Activated CD4-positive, CD25-positive, alpha-beta regulatory T cell treated with anti-CD3 and anti-CD28 coated beads, Interleukin-2, amount 50 U/mL, for 72 hours (primary cell): ENCODE results near the gene NRROS.

Experiments used
- DNase-seq: peaks from one replicate; pipeline ENCODE4 v3.0.0; 2021

NRROS gene

DNA sequence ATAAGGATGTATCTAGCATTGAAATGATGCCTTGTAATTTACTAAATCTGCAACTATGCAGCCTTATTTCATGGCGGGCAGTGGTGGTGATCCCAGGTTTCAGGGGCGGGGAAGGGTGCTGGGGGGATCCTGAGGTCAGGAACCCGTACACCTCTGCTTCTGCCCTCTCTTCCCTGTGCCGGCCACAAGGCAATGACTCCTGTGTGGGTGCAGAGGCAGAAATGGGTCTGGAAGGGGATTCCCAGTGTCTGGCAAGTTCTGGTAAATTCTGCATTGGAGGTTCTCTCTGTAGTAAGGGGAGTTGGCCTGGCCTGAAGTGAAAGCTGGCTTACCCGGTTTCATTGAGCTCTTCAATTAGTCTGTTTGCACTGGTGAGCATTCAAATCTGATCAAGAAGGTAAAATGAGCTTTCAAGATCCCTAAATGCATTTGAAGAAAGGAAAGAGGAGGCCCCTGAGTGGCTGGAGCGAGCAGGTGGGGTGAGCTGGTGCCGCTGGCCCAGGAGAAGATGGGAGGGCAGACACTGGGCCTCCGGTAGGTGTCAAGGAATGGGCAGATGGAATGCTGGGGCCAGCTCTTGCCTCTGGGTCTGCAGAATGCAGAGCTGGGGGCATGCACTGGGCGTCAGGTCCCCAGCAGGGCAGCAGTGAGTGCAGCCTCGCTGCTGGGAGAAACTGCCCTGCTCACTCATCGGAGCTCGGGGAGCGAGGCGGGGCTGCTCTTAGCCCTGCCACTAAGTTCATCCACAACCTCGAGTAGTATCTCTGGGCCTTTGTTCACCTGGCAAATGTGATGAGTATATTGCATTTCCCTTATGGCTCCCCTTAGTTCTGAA is 13.7 kb downstream of the NRROS start:
- no peak for DNase-seq

DNA sequence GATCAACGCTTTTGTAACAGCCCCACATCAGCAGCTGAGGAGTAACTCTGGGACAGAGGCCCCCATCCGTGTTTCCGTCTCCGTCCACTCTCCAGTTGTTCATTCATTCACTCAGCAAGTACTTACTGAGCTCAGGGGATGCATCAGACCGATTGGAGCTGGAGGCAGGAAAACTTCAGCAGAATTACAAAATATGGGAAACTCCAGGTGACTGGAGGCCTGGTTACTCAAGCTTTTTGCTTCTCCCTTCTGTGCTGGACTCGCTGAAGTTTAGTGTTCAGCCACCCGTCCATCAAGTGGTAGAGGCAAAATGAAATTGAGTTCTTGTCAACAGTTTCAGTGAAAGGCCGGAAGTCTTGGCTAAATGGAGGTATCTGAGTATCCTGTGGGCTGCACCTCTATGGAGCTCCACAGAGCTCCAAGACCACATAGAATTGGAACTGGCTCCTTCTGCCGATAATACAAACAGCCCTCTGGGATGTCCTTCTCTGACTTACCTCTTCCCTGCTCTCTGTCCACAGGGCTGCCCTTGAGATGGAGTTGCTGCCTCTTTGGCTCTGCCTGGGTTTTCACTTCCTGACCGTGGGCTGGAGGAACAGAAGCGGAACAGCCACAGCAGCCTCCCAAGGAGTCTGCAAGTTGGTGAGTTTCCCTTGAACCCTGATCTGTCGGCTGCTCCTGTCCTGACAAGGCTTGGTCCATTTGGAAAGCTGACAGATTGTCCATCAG is 14.7 kb downstream of the NRROS start:
- DNase-seq = no peak

DNA sequence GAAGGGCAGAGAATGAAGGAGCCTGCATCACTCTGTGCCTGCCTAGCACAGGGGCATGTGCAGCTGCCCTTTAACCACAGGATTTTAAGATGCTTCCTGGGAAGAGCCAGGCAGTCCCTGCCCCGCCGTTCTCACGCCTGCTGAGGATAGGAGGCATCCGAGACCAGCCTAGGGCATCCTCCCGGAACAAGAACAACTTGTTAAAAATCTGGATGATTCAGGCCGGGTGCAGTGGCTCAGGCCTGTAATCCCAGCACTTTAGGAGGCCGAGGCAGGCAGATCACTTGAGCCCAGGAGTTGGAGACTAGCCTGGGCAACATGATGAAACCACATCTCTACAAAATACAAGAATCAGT is 15.2 kb downstream of the NRROS start:
- no peak for DNase-seq

DNA sequence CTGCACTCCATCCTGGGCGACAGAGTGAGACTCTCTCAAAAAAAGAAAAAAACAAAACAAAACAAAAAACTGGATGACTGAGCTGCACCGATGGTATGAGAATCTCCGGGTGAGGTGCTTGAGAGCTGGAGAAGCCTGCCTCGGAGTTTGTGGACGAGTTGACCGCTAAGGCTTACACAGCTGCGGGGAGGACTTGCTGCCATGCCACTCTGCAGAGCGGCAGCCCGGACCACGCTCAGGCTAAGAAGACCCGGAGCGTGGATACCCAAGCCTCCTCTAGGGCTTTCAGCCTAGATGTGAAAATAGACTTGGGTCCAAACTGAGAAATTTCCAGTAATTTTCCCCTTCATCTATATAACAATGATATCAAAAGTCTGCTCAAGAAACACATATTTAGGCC is 16.0 kb downstream of the NRROS start:
- no peak for DNase-seq

DNA sequence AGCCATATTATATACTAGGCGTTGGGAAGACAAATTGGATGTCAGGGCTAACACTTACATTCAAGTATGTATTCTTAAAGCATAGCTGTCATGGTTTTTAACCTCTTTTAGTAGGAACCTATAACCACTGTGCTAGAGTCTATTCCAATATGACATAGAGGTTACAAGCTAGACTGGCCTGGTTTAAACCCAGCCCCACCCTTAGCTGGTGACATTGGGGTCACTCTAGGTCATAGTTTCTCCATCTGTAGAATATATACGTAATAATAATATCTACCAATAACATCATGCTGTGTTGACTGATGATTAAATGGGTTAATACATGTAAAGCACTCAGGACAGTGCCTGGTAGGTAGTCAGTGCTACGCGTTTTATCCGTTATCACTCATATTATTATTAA is 16.7 kb downstream of the NRROS start:
- no peak for DNase-seq

DNA sequence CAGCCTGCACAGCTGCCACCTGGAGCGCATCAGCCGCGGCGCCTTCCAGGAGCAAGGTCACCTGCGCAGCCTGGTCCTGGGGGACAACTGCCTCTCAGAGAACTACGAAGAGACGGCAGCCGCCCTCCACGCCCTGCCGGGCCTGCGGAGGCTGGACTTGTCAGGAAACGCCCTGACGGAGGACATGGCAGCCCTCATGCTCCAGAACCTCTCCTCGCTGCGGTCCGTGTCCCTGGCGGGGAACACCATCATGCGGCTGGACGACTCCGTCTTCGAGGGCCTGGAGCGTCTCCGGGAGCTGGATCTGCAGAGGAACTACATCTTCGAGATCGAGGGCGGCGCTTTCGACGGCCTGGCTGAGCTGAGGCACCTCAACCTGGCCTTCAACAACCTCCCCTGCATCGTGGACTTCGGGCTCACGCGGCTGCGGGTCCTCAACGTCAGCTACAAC is 20.4 kb downstream of the NRROS start:
- DNase-seq = no peak

DNA sequence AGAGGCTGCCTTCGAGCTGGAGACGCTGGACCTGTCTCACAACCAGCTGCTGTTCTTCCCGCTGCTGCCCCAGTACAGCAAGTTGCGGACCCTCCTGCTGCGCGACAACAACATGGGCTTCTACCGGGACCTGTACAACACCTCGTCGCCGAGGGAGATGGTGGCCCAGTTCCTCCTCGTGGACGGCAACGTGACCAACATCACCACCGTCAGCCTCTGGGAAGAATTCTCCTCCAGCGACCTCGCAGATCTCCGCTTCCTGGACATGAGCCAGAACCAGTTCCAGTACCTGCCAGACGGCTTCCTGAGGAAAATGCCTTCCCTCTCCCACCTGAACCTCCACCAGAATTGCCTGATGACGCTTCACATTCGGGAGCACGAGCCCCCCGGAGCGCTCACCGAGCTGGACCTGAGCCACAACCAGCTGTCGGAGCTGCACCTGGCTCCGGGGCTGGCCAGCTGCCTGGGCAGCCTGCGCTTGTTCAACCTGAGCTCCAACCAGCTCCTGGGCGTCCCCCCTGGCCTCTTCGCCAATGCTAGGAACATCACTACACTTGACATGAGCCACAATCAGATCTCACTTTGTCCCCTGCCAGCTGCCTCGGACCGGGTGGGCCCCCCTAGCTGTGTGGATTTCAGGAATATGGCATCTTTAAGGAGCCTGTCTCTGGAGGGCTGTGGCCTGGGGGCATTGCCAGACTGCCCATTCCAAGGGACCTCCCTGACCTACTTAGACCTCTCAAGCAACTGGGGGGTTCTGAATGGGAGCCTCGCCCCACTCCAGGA is 21.1 kb downstream of the NRROS start:
- DNase-seq = no peak

DNA sequence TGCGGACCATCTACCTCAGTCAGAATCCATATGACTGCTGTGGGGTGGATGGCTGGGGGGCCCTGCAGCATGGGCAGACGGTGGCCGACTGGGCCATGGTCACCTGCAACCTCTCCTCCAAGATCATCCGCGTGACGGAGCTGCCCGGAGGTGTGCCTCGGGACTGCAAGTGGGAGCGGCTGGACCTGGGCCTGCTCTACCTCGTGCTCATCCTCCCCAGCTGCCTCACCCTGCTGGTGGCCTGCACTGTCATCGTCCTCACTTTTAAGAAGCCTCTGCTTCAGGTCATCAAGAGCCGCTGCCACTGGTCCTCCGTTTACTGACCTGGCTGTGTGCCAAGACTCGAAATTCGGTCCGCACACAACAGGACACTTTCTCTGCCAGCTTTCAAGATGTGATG is 21.9 kb downstream of the NRROS start:
- DNase-seq = no peak

DNA sequence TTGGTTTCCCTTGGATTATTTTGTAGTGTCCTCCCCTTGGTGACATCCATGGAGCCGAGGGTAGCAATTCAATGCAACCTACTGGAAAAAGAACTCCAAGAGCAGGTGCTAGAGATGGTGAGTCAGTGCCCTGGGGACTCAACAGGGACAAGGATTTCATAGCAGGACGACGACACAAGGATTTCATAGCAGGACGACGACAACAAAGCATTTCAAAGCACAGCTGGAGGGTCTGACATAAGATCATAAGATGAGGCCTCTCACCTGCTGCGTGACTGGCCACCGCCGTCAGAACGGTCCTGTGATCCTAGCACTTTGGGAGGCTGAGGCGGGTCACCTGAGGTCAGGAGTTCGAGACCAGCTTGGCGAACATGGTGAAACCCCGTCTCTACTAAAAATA is 22.5 kb downstream of the NRROS start:
- no peak for DNase-seq

DNA sequence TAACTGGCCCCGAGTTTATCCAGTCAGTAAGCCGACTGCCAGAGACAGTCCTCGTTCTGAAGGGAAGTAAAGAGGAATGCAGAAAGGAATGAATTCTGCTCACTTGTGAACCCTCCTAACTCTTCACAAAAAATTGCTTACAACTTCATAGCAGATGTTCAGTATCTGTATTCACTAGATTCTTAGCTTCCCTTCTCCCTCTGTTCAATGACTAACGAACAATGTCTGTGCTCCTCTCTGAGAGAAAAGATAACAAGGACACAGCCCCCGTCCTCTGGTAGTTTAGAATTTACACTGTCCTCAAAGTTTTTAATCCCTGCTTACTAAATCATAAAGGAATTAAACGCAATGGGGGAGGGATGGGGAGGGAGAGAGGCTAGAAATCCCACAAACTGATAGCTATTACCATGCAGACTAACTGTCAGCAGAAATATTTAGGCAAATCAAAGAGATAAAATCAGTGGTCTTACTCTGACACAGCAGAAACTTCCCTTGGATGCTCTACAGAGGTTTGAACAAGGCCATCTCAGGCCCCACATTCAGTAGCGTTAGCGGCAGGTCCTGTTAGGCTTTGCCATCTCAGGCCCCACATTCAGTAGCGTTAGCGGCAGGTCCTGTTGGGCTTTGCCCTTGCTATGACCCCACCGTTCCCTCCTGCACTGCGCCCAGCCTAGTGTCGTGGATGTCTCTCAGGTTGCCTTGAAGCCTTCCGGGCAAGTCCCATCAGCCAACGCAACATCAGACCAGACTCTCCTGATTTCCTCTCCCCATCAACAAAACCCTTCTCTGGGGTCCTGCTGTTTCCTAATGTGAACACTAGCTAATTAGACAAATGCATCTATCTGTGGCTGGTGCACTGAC is 23.4 kb downstream of the NRROS start:
- no peak for DNase-seq

DNA sequence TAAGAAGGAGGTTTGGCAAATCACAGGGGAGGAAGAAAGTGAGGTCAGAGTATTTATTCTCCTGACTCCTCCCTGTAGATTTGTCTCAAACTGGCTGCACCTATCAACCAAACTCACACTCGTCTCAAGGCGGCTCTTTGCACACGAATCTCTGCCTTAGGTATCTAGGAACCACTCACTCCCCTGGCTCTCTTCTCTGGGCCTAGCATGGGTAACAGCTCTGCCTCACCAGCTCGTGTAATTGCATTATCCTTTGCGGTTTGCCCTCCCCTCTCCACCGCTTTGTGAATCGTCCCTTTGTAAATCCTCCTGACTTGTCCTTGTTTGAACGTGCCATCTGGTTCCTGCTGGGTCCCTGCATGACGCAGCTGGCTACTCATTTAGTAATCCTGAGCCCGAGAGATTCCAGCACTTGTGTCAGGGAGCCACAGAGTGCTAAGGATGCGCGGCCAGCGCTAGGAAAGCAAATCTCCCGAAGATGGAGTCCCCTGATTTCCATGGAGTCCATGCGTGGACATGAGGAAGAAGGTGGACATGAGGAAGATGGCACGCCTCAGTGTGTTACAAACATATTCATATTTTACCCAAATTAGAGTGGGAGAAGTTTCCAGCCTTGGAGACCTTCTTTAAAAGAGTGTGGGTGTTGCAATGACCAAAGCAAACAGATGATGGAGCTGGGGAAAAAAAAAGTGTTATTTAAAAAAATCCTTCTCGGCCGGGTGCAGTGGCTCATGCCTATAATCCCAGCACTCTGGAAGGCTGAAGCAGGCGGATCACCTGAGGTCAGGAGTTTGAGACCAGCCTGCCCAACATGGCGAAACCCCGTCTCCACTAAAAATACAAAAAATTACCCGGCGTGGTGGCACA is 26.7 kb downstream of the NRROS start:
- no peak for DNase-seq

DNA sequence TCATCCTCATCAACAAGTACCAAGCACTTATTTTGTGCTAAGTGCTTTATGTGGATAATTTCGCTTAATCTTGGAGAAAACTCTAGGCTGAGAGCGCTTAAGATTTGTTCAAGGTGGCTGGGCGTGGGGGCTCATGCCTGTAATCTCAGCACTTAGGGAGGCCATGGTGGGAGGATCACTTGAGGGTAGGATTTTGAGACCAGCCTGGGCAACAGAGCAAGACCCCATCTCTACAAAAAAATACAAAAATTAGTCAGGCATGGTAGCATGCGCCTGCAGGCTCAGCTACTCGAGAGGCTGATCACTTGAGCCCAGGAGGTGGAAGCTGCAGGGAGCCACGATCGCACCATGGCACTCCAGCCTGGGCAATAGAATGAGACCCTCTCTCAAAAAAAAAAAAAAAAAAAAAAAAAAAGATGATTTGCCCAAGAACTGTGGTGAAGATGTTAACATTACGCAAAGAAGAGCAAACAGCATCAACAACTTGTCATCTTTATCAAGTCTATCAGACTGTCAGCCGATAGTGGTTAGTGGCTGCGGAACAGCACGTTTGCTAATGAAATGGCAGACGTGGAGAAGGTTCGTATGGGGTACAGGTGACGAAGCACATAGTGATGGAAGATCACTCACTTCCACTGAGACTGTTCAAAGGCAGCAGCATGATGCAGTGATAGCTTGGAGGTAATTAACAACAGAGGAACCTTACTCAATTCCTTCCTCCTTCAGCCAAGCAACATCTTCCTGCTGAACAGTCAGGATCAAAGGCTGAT is 27.7 kb downstream of the NRROS start:
- DNase-seq = no peak

DNA sequence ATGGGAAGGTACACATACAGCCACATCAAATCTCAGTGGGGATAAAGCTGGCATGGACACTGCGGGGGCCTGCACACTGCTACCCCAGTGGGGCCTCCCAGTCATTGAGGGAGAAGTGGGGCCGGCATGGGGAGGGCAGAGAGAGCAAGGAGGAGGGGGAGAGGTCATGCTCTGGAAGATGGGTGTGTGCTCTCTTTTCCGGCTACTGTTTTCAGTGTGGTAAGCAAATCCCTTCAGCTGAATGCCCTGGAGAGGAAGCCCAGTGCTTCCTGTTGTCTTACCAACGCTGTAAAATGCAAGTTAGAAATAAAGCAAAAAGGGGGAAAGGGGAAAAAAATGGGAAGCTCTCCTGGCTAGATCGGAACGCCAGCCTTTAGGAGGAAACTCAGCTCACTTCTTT is 30.8 kb downstream of the NRROS start:
- no peak for DNase-seq

DNA sequence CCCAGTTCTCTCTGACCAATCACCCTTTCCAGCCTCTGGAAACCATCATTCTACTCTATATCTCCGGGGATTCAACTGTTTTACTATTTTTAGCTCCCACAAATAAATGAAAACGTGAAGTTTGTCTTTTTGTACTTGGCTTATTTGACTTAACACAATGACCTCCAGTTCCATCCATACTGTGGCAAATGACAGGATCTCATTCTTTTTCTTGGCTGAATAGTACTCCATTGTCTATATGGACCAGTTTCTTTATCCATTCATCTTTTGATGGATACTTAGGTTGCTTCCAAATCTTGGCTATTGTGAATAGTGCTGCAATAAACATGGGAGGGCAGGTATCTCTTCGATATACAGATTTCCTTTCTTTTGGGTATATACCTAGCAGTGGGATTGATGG is 34.1 kb downstream of the NRROS start:
- no peak for DNase-seq

DNA sequence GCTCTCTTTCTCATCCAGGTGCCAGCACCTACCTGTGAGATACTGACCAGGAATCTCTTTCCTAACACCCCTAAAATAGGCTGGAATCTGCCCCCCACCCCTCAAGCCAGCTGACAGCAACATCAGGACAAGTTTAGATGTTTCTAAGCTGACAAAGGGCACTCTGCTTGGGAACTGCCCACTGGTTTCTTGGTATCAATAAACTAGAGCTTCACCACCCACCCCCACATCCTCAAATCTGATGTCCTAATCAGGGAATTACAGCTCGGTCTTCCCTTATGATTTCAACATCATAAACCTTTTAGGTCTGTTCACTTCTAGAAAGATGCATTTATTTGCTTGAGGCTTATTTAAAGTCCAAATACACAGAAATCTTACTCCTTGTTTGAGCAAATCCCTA is 37.9 kb downstream of the NRROS start:
- DNase-seq = no peak

DNA sequence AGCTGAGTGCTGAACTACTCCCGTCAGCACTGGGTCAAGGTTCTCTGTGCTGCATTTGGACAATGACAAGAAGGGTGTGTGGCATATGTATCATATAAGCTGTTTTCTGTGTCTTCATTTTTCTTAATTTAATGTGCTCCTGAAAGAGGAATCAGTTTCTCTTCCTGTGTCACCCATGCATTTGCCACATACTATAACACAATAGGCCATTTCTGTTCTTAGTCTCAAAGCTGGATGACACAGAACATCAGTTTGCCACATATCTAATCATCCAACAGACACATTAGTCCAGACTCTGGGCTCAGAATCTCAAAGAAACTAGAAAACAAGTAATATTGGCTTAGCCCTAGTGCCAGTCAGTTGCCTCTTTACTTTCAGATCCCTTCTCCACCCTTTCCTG is 38.4 kb downstream of the NRROS start:
- no peak for DNase-seq

DNA sequence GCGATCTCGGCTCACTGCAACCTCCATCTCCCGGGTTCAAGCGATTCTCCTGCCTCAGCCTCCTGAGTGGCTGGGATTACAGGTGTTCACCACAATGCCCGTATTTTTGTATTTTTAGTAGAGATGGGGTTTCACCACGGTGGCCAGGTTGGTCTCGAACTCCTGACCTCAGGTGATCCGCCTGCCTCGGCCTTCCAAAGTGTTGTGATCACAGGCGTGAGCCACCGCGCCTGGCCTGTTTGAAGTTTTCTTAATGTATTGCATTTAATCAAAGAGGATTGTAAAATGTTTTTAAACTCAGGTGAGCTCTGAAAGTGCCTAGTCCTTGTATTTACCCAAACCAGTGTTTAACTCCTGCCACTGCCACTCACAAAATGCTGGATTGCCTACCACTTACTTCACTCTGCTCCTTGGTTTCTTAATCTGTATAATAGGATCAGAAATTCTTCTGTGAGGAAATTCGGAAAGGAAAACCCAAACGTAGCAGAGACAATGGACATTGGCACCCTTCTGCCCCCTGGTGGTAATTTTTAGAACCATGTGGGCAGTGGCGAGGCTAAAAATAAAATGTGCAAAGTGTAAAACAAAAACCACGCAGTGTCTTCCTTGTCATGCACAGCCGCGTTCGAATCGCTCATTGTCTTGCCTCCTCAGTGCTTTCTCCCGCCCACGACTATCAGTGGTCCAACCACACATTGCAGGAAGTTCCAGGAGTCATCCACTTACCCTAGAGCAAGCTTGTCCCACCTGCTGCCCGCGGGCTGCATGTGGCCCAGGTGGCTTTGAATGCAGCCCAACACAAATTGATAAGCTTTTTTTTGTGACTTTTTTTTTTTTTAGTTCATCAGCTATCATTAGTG is 45.3 kb downstream of the NRROS start:
- peak; percentile 57 for DNase-seq

DNA sequence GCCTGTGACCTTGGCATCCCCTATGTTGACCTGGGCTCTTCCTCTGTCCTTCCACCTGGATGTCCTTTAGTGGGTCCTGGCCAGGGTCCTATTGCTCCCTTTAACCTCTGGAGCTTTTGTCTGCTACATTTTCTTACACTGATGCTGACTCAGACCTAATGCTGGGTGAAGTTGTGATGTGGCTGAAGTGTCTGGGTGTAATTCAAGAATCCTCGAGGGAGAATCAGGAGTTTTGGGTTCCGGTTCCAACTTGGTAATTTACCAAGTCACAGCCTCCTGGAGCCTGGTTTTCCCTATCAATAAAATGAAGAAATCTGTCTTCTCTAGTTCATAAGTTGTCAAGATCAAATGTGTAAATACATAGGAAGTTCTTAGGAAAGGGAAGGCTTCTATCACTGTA is 46.9 kb downstream of the NRROS start:
- no peak for DNase-seq

DNA sequence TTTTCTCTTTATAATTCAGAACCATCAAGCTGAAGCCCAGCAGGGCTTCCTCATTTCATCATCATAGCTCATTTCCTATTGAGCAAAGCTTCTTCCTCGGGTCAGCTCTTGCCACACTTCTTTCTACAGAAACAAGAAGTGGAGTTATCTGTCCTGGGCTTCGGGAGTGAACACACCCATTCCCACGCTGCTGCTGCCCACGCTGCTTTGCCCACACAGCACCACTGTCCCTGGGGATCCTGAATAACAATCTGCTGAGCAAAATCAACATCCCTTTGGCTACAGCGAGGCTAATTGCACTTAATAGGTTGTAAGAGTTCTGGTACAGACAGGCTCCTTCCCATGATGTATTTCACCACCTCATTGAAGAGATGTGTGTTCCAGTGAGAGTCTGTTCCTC is 48.9 kb downstream of the NRROS start:
- no peak for DNase-seq
